ENCODE results near the gene PIK3AP1. TPM values are rescaled to one million over a fixed set of nuclear protein-coding genes. Genes with fewer than 3 reads are reported as not detected.

PIK3AP1 gene
- total RNA-seq, 4 donors from 2014 or later = 17.5 to 64.4 (median 23.7) TPM

DNA sequence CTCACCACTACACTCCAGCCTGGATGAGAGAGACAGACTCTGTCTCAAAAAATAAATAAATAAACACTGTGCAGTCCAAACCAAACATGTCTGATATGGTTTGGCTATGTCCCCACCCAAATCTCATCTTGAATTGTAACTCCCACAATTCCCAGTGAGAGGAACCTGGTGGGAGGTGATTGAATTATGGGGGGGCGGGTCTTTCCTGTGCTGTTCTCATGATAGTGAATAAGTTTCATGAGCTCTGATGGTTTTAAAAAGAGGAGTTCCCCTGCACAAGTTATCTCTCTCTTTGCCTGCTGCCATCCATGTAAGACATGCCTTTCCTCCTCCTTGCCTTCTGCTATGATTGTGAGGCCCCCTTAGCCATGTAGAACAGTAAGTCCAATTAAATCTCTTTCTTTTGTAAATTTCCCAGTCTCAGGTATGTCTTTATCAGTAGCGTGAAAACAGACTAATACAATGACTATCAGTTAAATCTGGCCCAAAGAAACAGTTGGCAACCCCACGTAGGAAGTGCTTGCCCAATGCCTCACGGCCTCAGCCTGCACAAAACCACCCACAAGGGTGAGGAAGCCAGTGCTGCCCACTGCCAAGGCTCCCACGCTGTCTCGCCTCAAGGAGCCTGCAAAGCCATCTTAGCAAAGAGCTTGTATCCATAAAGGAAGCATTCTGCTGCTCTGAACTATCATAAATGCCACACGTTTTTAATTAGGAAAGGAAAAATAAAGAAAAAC, 64.7 kb downstream of the PIK3AP1 start:
- no peak for TF ChIP-seq CTCF (IDR thresholded peaks at IDR 0.05; ENCODE audit: low read depth)

DNA sequence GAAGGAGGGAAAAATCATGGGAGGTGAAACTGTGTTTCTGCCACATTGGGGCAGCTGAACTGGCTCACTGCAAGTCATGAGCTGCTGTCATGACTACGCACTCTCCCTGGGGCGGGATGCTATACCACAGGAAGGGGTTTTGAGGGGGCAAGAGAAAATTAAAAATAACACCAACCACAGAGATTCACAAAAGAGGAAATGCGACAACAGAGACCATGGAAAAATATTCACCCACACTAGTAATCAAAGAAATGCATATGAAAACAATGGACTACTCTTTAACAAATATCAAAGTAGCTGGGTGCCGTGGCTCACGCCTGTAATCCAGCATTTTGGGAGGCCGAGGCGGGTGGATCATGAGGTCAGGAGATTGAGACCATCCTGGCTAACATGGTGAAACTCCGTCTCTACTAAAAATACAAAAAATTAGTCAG, 68.3 kb downstream of the PIK3AP1 start:
- no peak for TF ChIP-seq CTCF (IDR thresholded peaks at IDR 0.05; ENCODE audit: low read depth)

- no peak for TF ChIP-seq CTCF (IDR thresholded peaks at IDR 0.05; ENCODE audit: low read depth)
Measured at GRCh38 chr10:96650958-96651357, 69.4 kb downstream of the PIK3AP1 start.

GRCh38 chr10:96648297-96648696, 72.0 kb downstream of the PIK3AP1 start:
- TF ChIP-seq CTCF (IDR thresholded peaks at IDR 0.05; ENCODE audit: low read depth) = no peak

DNA sequence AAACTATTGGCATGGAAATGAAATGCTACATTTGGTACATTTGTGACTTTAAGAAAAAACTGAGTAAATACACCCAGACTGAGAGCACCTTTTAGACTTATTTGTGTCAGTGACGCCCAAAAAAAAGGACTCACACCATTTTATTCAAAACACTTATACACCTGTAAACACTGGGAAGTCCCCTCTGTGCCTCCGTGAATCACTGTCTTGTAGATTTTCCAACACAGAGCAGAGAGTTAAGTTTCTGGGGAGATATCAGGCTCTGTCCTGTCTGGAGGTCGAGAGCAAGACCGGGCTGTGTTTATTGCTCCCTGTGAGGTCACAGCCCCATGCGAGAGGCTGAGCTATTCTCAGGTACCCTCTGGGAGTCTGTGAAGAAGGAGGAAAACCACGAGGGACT, 72.8 kb downstream of the PIK3AP1 start:
- no peak for TF ChIP-seq CTCF (IDR thresholded peaks at IDR 0.05; ENCODE audit: low read depth)

- TF ChIP-seq CTCF (IDR thresholded peaks at IDR 0.05; ENCODE audit: low read depth) = no peak
Measured at GRCh38 chr10:96646751-96647166, 73.6 kb downstream of the PIK3AP1 start.

GRCh38 chr10:96646301-96646700, 74.0 kb downstream of the PIK3AP1 start:
- no peak for TF ChIP-seq CTCF (IDR thresholded peaks at IDR 0.05; ENCODE audit: low read depth)
